ENCODE measurements around the gene DSCAML1.

DNA sequence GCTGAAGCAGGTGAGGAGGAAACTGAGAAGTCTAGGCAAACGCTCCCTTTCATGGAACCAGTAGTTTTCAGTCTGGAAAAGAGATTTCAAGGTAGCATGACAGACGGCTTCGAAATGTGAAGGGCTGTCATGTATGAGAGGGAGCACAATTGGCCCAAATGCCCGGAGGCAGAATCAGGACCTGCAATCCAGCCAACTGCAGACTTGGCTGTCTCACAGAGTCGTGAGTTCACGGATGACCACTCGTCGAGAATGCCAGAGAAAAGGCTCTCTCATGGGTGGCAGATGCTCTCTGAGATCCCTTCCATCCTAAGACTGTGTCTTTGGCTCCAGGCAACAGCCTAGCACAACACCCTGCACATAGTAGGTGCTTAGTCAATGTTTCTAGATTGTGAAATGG, 134.8 kb downstream of the DSCAML1 start:
- TF ChIP-seq JUN (IDR thresholded peaks at IDR 0.05; ENCODE audit: borderline replicate concordance, low read depth, low read length), result no peak
- no peak for TF ChIP-seq JUN (CRISPR knock-in tag; IDR thresholded peaks at IDR 0.05; ENCODE audit: borderline replicate concordance)
- no peak for TF ChIP-seq POLR2A (conservative IDR thresholded peaks at IDR 0.05)
- TF ChIP-seq CTCF (IDR thresholded peaks at IDR 0.05 in 2 of 3, conservative IDR thresholded peaks at IDR 0.05 in 1 of 3; ENCODE audit: insufficient read depth in 2 of 3, low read depth in 1 of 3, low read length in 3 of 3), result no peak

Measured in K562 (cell line).